ENCODE data around the gene ADCY9.

DNA sequence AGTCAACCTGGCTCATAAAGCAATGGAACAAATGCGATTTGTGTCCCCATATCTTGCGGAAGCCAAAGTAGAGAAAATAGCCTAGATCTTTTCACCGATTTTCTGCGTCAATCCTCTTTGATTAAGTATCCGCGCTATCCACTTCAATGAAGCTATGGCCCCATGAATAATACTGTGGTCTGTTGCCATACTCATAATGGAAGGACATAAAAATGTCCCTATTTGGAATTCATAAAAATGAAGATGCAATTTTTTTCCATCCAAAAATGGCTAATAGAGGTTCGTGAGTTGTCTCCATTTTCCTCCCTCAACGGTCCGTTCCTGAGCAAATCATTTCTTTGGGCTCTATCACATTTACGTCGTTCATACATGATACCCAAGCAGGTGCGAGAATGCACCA is 25.4 kb upstream of the ADCY9 start:
- TF ChIP-seq RAD21 (conservative IDR thresholded peaks at IDR 0.05 in 1 of 2, IDR thresholded peaks at IDR 0.05 in 1 of 2) (no peak), JUN (IDR thresholded peaks at IDR 0.05) (no peak), KDM1A (IDR thresholded peaks at IDR 0.05; ENCODE audit: low read depth) (no peak), SMC3 (IDR thresholded peaks at IDR 0.05) (no peak), MYC (IDR thresholded peaks at IDR 0.05; ENCODE audit: borderline replicate concordance, low read length) (no peak), MAFK (IDR thresholded peaks at IDR 0.05; ENCODE audit: partially characterized antibody) (no peak), EHMT2 (IDR thresholded peaks at IDR 0.05; ENCODE audit: low read depth) (no peak), RCOR1 (IDR thresholded peaks at IDR 0.05; ENCODE audit: low read depth, low read length) (no peak), BHLHE40 (IDR thresholded peaks at IDR 0.05; ENCODE audit: low read depth, low read length) (no peak), CHD2 (IDR thresholded peaks at IDR 0.05; ENCODE audit: low read length, partially characterized antibody) (no peak), FOSB (CRISPR knock-in tag; IDR thresholded peaks at IDR 0.05) (no peak)
- TF ChIP-seq, protein P1, sequence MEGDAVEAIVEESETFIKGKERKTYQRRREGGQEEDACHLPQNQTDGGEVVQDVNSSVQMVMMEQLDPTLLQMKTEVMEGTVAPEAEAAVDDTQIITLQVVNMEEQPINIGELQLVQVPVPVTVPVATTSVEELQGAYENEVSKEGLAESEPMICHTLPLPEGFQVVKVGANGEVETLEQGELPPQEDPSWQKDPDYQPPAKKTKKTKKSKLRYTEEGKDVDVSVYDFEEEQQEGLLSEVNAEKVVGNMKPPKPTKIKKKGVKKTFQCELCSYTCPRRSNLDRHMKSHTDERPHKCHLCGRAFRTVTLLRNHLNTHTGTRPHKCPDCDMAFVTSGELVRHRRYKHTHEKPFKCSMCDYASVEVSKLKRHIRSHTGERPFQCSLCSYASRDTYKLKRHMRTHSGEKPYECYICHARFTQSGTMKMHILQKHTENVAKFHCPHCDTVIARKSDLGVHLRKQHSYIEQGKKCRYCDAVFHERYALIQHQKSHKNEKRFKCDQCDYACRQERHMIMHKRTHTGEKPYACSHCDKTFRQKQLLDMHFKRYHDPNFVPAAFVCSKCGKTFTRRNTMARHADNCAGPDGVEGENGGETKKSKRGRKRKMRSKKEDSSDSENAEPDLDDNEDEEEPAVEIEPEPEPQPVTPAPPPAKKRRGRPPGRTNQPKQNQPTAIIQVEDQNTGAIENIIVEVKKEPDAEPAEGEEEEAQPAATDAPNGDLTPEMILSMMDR (IDR thresholded peaks at IDR 0.05): no peak
- TF ChIP-seq, protein P2, sequence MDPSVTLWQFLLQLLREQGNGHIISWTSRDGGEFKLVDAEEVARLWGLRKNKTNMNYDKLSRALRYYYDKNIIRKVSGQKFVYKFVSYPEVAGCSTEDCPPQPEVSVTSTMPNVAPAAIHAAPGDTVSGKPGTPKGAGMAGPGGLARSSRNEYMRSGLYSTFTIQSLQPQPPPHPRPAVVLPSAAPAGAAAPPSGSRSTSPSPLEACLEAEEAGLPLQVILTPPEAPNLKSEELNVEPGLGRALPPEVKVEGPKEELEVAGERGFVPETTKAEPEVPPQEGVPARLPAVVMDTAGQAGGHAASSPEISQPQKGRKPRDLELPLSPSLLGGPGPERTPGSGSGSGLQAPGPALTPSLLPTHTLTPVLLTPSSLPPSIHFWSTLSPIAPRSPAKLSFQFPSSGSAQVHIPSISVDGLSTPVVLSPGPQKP (IDR thresholded peaks at IDR 0.05; ENCODE audit: low read depth, low read length): no peak

All from A549 (cell line).